ENCODE data around the gene MAP3K20. TPM values are rescaled to one million over a fixed set of nuclear protein-coding genes. Genes with fewer than 3 reads are reported as not detected.

MAP3K20 gene
- total RNA-seq, 2 donors from 2014 or later = 45.9 to 79.6 TPM

DNA sequence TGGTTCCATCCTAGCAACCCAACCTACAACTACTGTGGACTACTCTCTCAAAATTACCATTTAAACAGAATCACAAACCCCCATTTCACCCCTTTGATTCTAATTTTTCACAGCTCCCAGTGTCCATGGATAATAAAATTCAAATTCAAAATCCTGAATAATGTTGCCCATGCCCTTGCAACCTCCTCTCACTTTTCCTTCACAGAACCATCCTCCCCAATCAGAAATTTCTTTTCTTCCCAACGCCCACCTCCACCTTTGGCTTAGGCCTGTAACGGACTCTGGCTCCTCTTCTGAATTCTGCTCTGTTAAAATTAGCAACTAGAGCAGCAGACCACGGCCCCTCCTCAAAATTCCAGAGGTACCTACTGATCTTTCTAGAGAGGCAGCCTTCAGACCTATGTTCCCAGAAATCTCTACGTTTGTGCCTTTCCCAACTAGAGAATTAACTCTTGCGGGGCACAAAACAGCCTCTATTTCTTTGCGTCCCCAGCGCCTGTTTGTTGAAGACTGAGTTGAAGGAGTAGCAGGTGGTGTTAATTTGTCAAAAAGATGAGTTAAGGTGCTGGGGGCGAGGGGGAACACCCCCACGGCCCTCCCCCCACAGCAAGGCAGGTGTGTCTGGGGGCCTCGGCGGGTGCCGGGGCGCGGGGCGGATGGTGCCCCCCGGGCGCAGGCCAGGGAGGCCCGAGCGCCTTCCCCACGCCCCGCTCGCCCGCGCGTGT is 428 bp upstream of the MAP3K20 start:
- Histone ChIP-seq H3K9me3 (no peaks in the 10 kb centered on the region), H3K4me3 (peak overlapping the region; percentile 83), H3K36me3 (no peaks in the 10 kb centered on the region), H3K4me1 (ENCODE audit: control insufficient read depth in 1 of 2, low read depth in 2 of 2) (peaks cover 19 to 56% of the 10 kb centered on the region in 2 donors), H3K27ac (peak overlapping the region; percentile 90 to 98), H3K27me3 (replicated peaks; ENCODE audit: insufficient read depth) (no peaks in the 10 kb centered on the region)
- DNase-seq (ENCODE audit: low spot score) = no peak
- TF ChIP-seq, protein P1, sequence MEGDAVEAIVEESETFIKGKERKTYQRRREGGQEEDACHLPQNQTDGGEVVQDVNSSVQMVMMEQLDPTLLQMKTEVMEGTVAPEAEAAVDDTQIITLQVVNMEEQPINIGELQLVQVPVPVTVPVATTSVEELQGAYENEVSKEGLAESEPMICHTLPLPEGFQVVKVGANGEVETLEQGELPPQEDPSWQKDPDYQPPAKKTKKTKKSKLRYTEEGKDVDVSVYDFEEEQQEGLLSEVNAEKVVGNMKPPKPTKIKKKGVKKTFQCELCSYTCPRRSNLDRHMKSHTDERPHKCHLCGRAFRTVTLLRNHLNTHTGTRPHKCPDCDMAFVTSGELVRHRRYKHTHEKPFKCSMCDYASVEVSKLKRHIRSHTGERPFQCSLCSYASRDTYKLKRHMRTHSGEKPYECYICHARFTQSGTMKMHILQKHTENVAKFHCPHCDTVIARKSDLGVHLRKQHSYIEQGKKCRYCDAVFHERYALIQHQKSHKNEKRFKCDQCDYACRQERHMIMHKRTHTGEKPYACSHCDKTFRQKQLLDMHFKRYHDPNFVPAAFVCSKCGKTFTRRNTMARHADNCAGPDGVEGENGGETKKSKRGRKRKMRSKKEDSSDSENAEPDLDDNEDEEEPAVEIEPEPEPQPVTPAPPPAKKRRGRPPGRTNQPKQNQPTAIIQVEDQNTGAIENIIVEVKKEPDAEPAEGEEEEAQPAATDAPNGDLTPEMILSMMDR (IDR thresholded peaks at IDR 0.05) = no peak
- no peak for ATAC-seq (ENCODE audit: insufficient number of reproducible peaks, low FRiP score, low read depth)

DNA sequence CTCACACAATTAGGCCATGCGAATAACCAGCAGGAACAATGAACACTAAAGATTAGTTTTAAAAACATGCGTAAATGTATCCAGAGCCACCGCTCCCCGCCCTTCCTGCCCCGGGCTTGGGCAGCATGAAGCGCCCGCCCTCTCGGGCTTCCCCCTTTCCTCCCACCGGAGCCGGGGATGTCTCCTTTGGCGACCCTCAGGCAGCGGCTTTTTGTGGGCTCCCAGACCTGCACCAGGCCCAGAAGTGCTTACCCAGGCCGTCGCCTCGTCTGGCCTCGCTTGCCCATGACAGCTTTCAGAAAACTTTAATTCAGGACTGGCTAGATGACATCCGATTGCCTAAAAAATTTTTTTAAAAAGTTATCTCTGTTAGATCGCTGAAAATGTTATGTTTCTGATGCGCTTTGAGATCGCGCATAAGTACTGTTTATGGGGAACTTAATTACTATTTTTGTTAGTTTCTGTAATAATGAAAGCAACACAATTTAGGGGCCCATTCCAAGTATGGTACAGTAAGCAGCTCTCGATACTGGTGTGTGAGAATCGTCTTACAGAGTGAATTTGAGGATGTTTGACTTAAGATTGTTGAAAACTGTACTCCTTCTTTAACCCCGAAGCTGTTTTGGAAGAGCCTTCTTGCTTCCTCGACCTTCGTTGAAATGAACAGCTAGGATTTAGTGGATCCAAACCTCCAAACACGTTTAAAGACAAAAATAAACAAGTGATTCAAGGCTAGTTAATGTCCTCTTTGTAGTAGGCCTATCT is 1.1 kb downstream of the MAP3K20 start:
- TF ChIP-seq, protein P1 (IDR thresholded peaks at IDR 0.05) = no peak
- peaks cover 19 to 53% of the 10 kb centered on the region in 2 donors for H3K4me1 ChIP-seq (ENCODE audit: control insufficient read depth in 1 of 2, low read depth in 2 of 2)
- peak; percentile 2 for ATAC-seq (ENCODE audit: insufficient number of reproducible peaks, low FRiP score, low read depth)
- DNase-seq (ENCODE audit: low spot score) = no peak
- no peaks in the 10 kb centered on the region for H3K27me3 ChIP-seq (replicated peaks; ENCODE audit: insufficient read depth)
- H3K36me3 ChIP-seq = no peaks in the 10 kb centered on the region
- peak overlapping the region; percentile 90 to 98 for H3K27ac ChIP-seq
- H3K4me3 ChIP-seq = peak overlapping the region; percentile 83
- no peaks in the 10 kb centered on the region for H3K9me3 ChIP-seq

DNA sequence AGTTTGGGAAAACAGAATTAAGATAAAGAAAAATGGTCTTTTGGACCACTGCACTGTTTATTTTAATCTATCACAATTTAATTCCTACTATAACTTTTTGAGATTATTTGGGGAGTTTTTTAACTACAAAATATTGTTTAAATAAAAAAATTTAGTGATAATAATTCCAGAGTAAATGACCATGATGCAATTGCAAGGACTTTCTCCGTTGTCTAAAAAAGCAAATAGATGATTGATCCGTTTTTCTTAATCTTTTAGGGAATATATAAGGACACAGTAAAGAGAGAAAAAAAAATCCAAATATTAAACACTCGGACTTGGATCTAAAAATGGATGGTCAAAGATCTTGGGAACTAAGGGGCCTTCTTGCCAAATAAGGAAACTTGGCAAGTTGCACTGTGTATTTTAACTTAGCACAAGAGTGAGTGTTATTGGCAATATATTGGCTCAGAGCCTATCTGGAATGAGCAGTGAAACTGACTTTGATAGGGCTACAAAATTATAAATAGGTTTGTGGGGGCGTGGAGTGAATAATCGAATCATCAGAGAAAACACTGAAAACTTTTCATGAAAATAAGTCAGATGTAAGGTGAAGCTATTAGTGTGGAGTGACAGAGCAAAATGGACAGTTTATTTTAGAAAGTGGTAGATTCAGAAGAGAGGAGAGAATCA is 2.0 kb downstream of the MAP3K20 start:
- H3K36me3 ChIP-seq = no peaks in the 10 kb centered on the region
- DNase-seq (ENCODE audit: low spot score) (no peak), ATAC-seq (ENCODE audit: insufficient number of reproducible peaks, low FRiP score, low read depth) (no peak)
- H3K27ac ChIP-seq = peak overlapping the region; percentile 90 to 98
- H3K4me1 ChIP-seq (ENCODE audit: control insufficient read depth in 1 of 2, low read depth in 2 of 2) = peaks cover 19 to 44% of the 10 kb centered on the region in 2 donors
- H3K27me3 ChIP-seq (replicated peaks; ENCODE audit: insufficient read depth) = no peaks in the 10 kb centered on the region
- no peaks in the 10 kb centered on the region for H3K9me3 ChIP-seq
- TF ChIP-seq, protein P1 (IDR thresholded peaks at IDR 0.05) = no peak
- H3K4me3 ChIP-seq = peak overlapping the region; percentile 83

DNA sequence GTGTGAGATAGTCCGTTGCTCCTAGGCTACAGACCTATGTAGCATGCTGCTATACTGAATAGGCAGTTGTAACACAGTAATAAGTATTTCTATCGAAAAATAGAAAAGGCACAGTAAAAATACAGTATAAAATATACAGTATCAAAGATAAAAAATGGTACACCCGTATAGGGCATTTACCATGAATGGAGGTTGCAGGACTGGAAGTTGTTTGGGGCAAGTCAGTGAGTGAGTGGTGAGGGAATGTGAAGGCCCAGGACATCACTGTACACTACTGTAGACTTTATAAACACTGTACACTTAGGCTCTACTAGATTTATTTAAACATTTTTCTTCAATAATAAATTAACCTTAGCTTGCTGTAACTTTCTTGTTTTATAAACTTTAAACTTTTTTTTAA is 3.5 kb downstream of the MAP3K20 start:
- no peak overlapping the region for H3K4me3 ChIP-seq
- no peaks in the 10 kb centered on the region for H3K36me3 ChIP-seq
- ATAC-seq (ENCODE audit: insufficient number of reproducible peaks, low FRiP score, low read depth) (no peak), DNase-seq (ENCODE audit: low spot score) (no peak)
- TF ChIP-seq, protein P1 (IDR thresholded peaks at IDR 0.05) = no peak
- H3K4me1 ChIP-seq (ENCODE audit: control insufficient read depth in 1 of 2, low read depth in 2 of 2) = peaks cover 24 to 41% of the 10 kb centered on the region in 2 donors
- H3K27me3 ChIP-seq (replicated peaks; ENCODE audit: insufficient read depth) = no peaks in the 10 kb centered on the region
- no peak overlapping the region for H3K27ac ChIP-seq
- no peaks in the 10 kb centered on the region for H3K9me3 ChIP-seq

All from thoracic aorta (tissue), 2 donors.